NCI-H524 (cell line): Measurements from ENCODE around the gene WNT8A.

Experiments used
- DNase-seq, 2 experiments: peaks; one replicate each; lab custom pipeline; 2025; lab: John Stamatoyannopoulos, UW

Gene WNT8A

DNA sequence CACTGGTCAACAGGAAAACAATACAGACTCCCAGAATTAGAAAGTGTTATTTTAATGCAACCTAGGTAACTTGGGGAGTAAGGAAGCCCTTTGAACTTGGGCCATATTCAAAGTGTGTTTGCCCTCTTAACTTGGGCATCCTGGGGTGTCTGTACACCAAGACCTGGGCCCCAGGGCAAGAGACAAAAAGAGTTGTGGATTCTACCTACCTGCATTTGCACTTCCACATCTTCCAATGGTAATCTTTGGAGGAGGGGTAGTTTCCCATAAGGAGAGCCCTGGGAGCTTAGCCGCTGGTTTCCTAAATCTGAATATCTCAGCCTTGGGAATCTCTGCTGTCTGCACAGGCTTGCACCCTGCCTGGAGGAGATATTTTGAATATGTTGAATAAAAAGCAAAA, 8.5 kb downstream of the WNT8A start:
- DNase-seq = no peak

DNA sequence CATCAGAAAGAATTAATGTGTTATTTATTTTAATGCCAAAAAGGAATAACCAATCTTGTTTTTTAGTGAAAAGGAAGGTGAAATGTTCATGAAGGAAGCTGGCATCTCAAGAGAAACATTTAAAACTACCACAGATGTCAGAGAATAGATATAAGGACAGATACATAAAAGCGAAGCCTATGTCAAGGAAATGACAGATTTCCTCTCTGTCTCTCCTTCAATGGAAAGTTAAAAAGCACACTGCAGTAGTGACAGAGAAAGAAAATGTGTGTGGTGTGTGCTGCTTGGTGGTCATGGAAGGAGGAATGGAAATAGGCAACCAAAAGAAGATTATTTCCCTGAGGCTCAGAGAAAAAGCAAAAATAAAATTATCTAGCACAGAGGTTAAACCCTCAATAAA, 9.2 kb downstream of the WNT8A start:
- no peak for DNase-seq

DNA sequence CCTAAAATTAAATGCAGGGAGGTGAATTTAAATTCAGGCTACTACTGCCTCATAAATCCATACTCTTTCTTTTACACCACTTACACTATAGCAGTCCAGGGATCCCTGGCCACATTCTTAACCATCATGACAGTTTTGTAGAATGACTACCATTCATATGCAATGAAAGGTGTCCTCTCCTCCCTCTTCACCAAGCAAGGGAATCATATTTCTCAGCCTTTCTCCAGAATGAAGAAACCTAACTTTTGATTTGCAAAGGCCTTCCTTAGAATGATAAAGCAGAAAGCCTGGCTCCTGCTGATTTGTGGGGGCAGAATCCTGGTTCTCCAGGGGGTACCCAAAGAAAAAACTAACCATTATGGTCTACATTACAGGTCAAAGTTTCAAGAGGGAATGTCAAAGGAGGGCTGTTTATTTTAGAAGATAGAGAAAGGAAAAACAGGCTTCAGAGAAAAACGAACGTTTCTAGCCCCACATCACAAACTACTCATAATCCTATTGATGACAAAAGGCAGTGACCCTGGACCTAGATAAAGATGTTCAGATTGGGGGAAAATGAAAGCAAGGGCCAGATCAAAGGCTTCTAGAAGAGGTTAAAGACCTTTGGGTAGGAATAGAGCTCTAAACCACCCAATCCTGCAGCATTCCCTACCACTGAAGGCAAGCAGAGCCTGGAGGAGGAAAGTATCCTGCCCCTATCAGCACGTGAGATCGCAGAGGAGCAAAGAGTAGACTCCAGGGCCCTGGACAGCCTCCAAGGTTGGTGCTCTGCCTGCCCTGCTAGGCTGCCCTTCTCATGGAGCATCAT, 11.5 kb downstream of the WNT8A start:
- no peak for DNase-seq

- no peak for DNase-seq
These were observed 12.5 kb downstream of the WNT8A start for GRCh38 chr5:138096363-138096762.

DNA sequence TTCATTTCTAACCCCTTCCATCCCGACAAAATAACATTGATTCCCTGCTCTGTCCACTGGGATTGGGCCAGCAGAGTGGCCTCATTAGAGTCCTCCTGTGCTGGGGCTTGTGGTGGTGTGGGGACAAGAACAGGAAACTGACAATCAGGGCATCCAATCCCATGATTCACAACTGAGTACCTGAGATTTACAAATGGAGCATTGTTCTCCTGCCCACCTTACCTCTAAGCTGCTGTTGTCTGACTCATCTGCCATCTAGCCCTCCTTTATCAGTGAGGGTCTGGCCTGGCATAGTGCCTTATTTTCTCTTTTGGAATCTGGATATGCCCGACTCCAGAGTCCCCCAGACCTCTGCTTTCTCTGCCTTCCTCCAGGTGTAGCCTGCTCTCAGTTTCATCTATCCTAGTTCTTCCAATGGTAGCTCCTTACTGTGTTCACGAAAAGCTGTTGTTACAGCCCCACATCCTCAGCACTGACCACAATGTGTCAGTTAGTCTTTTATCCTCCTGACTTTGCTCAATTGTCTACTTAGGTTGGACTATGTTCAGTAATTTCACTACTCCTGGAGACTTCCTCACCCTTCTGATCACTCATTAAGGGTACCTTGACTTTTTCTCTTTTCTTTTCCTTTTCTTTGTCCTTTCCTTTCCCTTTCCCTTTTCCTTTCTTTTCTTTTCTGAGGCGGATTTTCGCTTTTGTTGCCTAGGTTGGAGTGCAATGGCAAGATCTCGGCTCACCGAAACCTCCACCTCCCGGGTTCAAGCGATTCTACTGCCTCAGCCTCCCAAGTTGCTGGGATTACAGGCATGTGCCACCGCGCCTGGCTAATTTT, 13.4 kb downstream of the WNT8A start:
- DNase-seq = no peak

DNA sequence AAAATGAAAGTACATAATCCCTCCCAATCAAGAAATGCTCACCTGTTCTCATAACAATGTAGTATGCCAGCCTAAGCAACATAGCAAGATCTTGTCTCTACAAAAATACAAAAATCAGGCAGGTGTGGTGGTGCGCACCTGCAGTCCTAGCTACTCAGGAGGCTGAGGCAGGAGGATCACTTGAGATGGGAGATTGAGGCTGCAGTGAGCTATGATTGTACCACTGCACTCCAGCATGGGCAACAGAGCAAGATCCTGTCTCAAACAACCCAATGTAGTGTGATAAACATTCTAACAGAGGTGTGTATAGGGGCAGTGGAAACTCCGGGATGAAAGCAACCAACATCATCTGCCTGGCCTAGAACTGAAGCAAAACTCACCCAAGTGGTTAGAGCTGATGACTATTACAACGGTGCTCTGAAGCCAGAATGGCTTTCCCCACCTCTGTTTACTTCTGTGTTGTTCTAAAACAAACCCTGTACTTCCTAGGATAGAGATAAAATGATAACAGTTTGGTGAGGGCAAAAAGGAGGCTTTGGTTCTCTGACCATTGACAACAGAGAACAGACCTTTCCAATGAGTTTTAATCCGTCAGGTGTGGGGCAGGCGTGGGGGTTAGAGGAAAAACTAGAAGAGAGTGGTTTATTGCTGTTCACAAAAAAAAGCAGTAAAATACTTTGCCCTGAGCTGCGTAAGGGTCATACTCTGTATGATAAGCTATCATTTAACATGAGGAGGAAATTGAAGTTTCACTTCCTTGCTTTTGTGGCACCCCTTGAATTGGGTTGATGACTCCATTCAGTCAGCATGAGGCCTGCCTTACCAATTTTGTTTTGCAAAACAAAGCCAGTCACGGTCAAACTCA, 18.9 kb downstream of the WNT8A start:
- DNase-seq = no peak

- no peak for DNase-seq
These were observed 19.4 kb downstream of the WNT8A start for GRCh38 chr5:138103319-138103637.

GRCh38 chr5:138105709-138106108, 21.9 kb downstream of the WNT8A start:
- DNase-seq = no peak

GRCh38 chr5:138107213-138107612, 23.4 kb downstream of the WNT8A start:
- DNase-seq = no peak

- DNase-seq = peak; percentile 5 to 15
These were observed 25.8 kb downstream of the WNT8A start for GRCh38 chr5:138109463-138110265.

DNA sequence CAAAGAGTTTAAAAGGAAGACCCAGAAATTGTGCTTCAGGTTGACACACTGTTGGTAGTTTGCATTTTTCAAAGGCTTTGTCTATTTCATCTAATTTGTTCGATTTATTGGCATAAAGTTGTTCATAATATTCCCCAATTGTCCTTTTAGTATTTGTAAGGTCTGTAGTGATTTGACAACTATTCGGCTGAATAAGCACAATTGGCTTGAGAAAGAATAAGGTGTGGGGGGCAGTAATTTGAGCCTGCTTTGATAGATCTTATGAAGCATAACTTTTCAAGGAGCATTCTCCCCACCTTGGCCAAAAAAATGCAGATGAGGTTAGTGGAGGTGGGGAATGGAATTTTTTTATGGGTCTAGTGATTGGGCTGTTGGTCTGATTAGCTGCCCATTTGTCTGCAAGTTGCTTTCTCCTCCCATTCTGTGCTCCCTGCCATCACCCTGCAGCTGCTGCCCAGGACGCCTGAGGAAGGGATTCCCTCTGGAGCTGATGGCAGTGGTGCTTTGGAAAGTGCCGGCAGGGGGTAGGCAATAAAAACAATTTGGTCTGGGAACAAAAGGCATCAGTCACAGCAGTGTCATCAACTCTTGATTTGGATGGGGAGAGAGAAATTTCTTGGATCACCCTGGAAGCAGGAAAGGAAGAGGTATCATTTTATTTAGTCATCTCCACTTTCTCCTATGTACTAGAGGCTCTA, 26.6 kb downstream of the WNT8A start:
- DNase-seq = peak; percentile 1 to 52

DNA sequence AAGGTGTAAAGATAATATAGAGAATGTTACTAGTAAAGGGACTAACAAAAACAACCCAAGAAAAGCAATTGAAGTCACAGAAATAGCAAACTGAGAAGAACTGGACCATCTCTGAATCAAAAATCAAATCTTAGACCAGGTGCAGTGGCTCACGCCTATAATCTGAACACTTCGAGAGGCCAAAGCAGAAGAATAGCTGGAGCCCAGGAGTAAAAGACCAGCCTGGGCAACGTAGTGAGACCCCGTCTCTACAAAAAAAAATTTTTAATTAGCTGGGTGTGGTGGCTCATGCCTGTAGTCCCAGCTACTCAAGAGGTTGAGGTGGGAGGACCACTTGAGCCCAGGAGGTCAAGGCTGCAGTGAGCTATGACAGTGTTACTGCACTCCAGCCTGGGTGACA, 27.3 kb downstream of the WNT8A start:
- DNase-seq = no peak

- no peak for DNase-seq
These were observed 28.1 kb downstream of the WNT8A start for GRCh38 chr5:138111937-138112336.

DNA sequence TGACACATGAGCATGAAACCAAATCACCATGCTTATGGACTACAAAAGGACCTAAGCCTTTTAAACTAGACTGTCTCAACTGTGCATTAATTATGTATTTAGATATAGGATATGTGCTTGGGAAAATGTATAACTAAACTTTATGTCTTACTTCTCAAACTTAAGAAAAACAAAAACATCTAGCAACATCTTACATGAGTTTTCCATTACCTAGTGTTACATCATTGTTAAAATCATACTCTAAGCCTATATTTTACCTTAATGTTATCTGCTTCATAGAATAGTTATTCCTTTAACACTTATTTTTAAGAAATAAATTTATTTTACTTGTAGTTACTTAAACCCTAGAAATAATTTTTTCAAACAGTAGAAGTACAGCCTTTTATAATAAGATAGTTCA, 31.4 kb downstream of the WNT8A start:
- DNase-seq = no peak

GRCh38 chr5:138128334-138128733, 44.5 kb downstream of the WNT8A start:
- DNase-seq = no peak

DNA sequence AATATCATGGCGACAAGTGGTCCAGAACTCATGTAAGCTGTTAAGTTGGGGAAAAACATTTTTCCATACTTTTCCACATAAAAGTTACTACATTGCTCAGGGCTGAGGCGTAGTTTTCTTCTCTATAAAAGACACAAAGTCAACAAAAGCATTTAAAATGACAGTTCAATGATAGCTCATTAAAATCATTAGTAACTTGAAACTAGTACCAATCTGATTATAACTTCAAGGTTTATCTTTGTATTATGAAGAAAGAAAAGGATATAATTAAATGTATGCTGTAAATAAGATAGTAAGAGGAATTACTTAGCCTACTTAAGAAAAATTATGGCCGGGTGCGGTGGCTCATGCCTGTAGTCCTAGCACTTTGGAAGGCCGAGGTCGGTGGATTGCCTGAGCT, 45.5 kb downstream of the WNT8A start:
- no peak for DNase-seq

DNA sequence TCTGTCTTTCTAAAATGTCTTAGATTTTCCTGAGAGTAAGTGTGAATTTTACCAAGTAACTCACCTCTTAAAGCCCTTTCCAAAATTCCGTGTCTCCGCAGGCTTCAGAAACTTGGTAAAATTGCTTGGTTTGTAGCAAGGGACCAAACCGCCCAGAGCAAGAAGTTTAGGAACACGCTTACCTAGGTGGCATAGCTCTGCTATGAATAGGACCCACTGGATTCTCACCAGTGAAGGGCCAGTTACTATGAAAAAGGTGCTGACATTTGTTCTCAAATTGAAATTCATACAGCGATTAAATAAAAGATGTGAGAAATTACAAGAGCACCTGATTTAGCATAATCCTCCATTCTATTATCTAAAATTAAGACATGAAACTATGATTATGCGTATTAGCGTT, 48.7 kb downstream of the WNT8A start:
- no peak for DNase-seq

GRCh38 chr5:138138949-138139780, 55.3 kb downstream of the WNT8A start, which contains the start of gene NME5:
NME5 (minus strand) TSS chr5:138139428; CDS start chr5:138138780, 648 bp downstream.
- DNase-seq = peak; percentile 26 to 60

- DNase-seq = no peak
These were observed 55.9 kb downstream of the WNT8A start for GRCh38 chr5:138139781-138140090.

DNA sequence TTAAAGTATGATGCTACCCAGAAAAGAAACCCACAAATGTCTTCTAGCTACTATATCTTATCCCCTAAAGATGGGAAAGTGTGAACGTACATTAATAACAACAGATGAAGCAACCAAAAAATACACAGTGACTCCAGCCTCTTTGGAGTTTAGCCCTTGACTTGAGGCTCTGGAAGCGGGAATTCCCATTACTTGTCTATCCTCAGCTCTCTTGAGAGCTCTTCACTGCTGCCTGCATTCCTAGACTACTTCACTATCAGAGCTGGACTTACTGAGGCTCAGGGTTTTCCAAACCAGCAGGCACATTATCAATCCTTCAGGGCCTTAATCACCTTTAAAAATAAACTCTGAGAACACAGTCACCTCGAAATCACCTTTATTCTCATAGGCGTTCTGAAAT, 56.4 kb downstream of the WNT8A start:
- DNase-seq = no peak
